ENCODE measurements around the gene RNF135.
"Not testable (repeated sequence)": the region's sequence is repeated elsewhere in the genome, so short reads cannot be mapped to it uniquely, and the experiment has no call there.

The RNF135 gene, protein sequence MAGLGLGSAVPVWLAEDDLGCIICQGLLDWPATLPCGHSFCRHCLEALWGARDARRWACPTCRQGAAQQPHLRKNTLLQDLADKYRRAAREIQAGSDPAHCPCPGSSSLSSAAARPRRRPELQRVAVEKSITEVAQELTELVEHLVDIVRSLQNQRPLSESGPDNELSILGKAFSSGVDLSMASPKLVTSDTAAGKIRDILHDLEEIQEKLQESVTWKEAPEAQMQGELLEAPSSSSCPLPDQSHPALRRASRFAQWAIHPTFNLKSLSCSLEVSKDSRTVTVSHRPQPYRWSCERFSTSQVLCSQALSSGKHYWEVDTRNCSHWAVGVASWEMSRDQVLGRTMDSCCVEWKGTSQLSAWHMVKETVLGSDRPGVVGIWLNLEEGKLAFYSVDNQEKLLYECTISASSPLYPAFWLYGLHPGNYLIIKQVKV
- 7.1 to 7.8 (median 7.3) reads per million in 3 experiments for total RNA-seq

DNA sequence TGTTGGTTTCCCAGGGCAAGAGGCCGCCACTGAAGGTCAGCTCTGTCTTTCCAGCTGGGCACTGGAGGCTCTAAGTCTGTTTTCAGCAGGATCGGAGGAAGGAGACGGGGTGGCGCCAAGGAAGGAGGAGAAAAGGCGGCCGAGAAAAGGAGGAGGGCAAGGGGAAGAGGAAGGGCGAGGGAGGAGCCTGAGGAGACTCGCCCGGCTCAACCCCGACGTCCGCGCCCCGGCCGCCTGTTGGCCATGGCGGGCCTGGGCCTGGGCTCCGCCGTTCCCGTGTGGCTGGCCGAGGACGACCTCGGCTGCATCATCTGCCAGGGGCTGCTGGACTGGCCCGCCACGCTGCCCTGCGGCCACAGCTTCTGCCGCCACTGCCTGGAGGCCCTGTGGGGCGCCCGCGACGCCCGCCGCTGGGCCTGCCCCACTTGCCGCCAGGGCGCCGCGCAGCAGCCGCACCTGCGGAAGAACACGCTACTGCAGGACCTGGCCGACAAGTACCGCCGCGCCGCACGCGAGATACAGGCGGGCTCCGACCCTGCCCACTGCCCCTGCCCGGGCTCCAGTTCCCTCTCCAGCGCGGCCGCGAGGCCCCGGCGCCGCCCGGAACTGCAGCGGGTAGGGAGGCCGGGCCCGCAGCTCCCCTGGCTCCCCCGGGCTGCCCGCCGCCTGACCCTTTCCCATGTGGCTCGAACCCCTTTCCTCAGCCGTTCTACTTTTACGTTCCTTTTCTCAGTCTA, at the start of gene RNF135:
RNF135 (plus strand) TSS at position 209 of the 737 bp plus-strand sequence; CDS start at position 244, 35 bp downstream.
- peak; percentile 43 for DNase-seq

DNA sequence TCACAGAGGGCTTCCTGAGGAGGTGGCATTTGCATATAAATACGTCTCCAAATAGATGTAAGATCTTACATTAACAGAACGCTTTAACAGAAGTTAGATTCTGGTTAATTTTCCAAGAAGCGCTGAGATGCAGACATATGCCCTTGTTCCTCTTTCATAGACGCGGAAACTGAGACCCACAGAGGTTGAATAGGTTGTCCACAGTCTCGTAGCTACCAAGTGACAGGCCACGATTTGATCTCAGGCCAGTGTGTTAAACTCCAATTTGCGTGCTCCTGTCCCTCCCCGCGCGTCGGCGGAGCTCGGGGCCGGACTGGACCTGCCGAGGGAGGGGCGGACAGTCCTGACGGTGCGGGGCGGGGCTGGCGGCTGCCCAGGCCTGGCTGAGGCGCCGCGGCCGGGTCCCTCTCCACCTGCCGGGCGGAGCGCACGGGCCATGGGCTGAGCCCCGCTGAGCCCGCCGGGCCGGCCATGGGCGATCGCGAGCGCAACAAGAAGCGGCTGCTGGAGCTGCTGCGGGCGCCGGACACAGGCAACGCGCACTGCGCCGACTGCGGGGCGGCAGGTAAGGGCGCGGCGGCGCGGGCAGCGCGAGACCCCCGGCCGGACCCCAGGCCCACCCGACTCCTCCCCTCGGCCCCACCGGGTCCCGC, 49.2 kb upstream of the RNF135 start, which contains the start of gene ADAP2:
ADAP2 (plus strand) TSS at position 402 of the 653 bp plus-strand sequence; CDS start at position 472, 70 bp downstream.
- DNase-seq = no peak

DNA sequence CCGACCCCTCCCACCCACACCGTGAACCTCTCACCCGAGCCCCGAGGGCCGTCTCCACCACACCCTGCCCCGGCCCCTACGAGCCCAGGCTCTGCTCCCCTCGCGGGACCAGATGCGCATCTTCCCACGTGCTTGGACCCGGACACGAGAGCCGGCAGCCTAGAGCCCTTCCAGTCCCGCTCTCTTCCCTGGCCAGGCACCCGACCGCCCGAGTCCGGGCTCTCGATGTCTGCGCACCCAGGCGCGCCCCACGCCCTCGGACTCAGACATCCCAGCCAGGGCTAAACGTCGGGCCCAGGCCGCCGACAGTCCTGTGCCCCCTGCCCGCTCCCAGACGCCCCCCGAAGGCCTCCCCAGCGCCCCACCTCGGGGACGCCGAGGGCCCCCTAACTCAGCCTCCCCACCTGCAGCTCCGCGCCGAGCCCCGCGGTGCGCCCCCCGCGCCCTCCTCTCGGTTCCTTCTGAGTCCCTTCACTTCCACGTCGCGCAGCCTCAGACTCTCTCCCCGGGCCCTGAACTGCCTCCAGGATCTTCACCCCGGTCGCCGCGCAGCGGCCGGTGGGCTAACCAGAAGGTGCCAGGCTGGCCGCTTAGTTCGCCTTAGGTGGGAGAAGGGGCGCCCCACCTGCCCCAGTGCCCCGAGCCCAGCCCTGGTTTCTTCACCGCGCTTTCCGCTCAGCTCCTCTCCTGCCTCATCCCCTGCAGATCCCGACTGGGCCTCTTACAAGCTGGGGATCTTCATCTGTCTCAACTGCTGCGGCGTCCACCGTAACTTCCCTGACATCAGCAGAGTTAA, 48.4 kb upstream of the RNF135 start:
- no peak for DNase-seq

DNA sequence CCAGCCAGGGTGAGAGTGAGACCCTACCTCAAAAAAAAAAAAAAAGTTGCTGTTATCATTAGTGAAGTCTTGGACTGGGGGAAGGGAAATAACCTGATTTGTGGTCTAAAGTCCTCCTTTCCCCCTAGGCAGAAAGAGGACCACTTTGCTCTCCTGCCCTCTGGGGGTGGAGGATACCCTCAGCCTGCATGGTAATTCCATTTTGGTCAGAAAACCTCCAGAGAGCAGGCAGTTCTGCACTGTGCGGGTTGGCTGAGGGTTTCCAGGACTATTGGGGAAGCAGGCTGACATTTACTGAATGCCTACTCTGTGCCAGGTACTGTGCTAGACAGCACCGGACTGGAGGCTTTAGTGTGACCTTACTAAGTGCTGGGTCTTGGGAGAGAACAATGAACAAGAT, 46.5 kb upstream of the RNF135 start:
- DNase-seq = no peak

DNA sequence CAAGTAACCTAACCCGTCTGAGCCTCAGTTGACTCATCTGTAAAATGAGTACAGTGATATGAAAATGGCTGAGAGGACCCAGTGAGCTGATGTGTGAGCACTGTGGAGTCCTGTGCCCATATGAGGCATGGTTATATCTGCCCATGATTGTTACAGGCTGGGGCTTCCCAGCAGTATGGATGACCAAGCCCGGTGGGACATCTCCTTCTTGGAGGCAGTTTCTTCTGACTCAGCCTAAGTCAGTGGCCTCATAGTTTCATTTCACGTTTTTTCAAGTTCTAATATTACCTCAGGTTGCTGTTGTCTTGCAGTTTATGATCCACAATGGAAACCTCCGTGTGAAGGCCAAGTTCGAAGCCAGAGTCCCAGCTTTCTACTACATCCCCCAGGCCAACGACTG, 44.3 kb upstream of the RNF135 start:
- no peak for DNase-seq

DNA sequence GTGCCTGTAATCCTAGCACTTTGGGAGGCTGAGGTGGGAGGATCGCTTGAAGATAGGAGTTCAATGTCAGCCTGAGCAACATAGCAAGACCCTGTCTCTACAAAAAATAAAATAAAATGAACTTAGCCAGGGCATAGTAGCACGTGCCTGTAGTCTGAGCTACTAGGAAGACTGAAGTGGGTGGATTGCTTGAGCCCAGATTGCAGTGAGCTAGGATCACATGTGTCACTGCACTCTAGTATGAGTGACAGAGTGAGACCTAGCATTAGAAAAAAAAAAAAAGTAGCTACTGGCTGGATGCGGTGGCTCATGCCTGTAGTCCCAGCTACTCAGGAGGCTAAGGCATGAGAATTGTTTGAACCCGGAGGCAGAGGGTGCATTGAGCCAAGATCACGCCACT, 43.1 kb upstream of the RNF135 start:
- DNase-seq = no peak

DNA sequence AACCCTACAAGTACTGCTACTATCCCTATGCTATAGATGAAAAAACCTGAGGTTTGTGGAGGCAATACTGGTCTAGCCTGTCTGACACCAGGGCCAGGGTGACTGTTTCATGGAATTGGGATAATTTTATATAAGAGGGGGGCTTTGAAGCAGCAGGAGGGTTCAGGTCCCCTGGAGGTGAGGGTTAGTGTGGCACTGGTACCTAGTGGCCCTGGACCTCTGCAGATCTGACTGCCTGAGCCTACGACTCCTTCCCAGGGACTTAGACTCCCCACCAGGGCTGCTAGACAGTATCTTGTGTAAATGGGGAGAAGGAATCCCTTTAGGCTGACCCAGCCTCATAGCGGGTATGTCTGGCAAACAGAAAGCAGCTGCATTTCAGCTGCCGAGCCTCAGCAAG, 42.3 kb upstream of the RNF135 start:
- no peak for DNase-seq

DNA sequence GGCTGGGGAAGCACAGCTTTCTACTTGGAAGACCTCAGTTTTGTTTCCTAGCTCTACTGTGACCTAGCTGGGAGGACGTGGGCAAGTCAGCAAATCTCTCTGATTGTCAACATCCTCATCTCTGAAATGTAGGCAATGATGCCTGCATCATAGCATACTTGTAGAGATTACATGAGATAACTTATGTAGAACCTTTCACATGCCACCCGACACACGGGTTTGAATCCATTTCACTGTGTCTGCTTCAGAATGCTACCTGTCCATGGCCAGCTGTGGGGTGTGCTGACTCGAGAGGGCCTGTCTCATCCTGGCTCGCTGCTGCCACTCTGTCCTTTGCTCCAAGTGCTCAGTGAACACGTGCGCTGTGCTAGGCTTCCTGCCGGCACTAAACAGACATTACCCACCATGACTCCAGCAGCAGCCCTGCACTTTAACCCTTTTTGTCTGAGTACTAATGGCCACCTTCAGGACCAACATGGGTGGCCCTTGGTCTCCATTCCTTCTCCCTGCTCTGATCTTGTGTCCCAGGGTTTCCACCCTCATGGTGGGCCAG, 41.7 kb upstream of the RNF135 start:
- no peak for DNase-seq

DNA sequence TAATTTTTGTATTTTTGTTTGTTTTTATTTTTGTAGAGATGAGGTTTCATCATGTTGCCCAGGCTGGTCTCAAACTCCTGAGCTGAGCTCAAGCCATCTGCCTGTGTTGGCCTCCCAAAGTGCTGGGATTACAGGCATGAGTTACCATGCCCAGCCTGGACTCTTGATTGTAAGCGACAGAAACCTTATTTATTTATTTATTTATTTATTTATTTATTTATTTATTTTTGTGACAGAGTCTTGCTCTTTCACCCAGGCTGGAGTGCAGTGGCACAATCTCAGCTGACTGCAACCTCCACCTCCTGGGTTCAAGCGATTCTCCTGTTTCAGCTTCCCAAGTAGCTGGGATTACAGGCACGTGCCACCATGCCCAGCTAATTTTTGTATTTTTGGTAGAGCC, 41.0 kb upstream of the RNF135 start:
- DNase-seq = not testable (repeated sequence)

DNA sequence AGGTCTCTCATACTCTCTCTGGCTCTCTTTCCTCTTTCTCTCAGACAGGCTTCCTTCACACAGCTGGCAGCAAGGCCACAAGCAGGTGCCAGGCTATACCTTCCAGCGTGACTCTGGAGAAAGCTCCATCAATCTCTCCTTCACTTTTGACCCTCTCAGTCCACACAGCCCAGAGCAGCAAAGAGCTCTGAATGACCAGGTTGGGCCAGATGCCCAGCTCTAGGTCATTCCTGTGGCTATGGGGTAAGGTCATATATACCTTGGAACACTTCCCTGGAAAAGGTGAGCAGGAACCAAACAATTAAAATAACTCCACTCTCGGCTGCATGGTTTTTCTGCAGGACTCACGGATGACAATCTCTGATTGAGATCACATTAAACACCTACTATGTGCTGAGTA, 40.3 kb upstream of the RNF135 start:
- no peak for DNase-seq

DNA sequence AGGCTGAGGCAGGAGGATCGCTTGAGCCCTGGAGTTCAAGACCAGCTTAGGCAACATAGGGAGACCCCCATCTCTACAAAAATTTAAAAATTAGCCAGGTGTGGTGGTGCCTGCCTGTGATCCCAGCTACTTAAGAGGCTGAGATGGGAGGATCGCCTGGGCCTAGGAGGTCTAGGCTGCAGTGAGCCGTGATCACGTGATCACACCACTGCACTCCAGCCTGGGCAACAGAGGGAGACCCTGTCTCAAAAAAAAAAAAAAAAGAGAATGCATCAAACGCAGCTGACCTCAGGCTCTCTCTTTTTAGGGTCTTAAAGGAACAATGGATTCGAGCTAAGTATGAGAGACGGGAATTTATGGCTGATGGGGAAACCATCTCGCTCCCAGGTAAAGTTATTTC, 39.3 kb upstream of the RNF135 start:
- not testable (repeated sequence) for DNase-seq

DNA sequence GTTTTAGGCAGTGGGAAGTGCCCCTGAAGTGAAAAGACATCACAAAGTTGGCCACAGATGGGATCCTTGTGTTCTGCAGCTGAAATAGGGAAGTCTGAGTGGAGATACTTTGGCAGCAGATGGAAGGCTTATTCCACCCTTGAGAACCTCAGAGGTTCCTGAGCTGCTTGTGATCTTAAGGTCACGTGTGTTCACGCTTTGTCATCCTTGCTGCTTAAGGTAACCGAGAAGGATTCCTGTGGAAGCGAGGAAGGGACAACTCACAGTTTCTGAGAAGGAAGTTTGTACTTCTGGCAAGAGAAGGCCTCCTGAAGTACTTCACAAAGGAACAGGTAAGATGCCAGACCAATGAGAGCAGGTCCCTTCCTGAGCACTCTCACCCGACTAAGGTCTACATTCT, 36.9 kb upstream of the RNF135 start:
- DNase-seq = no peak

DNA sequence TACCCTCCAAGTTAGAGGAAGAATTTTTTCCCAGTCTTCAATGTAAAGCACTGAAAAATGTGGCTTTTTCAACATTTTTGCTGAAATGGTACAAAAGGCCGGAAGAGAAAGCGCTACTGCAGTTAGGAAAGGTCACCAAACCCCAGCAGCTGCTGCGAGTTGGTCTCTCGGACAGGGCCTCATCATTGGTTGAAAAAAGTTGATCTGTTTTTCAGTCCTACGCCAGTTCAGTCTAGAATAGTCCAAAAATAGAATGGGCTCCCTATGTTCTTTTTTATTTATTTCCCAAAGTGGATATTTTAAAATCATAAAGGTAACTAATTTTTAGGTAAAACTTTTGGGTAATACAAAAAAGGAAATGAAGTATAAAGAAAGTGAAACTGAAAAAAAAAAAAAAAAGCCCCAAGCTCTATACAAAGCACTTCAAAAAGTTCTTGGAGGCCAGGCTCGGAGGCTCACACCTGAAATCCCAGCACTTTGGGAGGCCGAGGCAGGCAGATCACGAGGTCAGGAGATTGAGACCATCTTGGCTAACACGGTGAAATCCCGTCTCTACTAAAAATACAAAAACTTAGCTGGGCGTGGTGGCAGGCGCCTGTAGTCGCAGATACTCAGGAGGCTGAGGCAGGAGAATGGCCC, 31.7 kb upstream of the RNF135 start:
- DNase-seq = no peak

DNA sequence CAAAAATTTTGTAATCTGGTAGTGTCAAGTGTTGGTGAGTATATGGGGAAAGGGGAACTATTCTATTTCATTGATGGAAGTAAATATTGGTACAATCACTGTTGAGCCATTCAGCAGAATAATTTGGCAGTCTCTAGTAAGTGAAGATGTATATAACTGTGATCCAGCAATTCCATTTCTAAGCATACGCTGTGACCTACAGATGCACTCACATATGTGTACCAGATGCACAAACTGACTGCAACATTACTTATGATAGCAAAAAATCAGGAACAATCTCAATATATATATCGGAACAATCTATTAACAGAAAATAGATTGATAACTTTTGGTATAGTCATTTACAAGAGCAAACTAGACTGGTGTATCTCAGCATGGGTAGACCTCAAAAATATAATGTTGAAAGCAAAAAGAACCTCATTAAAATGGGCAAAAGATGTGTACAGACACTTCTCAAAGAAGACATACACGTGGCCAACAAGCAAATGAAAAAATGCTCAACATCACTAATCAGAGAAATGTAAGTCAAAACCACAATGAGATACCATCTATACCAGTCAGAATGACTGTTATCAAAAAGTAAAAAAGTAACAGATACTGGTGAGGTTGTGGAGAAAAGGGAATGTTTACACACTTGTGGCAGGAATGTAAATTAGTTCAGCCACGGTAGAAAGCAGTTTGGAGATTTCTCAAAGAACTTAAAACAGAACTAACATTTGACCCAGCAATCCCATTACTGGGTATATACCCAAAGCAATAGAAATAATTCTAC, 28.3 kb upstream of the RNF135 start:
- no peak for DNase-seq

DNA sequence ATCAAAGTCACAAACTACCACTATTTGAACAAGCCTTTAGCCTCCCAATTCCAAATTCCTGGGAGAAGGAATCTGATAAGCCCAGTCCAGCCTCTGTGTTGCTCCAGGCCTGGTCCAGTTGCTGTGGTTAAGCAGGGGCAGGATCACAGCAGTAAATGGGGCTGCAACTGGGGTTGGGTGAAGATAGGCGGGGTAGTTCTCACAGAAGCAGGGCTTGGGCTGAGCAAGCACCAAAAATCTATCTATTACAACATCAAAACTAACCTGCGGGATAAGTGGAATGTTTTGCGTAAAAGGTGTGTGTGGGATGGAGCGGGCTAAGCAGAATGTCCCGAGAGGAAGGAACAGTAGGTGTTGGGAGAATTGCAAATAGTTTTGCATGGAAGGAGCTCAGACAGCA, 23.0 kb upstream of the RNF135 start:
- no peak for DNase-seq

DNA sequence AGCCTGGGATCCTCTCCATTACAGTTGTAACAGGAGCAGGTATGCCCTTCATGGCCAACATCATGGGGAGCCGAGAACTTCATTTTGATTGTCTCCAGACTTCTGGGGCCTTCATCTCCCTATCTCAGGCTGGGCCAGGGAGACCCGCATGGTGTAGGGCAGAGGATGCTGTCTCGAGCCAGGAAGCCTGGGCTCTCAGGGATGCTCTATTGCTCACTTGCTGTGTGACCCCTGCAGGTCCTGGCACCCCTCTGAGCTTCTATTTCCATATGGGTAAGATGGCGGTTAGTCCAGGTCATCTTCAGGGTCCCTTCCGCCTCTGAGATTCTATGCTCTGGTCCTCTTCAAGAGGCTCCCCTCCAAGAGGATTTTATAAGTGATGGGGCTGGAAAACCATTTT, 20.6 kb upstream of the RNF135 start:
- no peak for DNase-seq

DNA sequence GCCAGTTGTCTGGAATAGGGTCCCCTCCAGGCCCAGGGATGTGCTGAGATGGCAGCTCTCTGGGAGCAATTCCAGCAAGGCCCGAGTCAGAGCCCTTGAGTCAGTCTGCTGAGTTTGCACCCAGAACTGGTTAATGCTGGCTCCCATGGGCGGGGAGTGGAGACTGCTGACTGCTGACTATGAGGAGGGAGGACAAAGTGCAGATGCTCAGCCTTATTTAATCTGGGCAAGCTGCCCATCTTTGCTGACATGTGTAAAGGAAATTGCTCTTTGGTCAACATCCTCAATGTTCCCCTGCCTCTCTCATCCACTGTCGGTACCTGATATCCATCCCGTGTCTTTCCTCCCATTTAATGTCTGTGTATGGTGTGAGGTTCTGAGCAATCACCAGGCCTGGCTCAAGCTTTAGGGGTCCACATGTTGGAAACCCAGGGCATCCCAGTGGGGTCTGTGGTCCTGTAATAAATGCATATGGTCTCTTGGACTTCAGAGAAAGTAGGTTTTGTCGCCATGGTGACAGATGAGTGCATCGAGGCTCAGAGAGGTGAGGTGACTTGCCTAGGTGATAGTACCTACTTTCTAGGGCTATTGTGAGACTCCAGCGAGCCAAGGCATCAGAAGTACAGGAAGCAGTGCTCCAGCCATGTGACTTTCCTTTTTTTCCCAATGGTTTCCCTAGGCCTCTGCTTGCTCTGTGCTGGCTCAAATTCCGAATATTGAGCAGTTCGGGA, 20.0 kb upstream of the RNF135 start:
- no peak for DNase-seq

DNA sequence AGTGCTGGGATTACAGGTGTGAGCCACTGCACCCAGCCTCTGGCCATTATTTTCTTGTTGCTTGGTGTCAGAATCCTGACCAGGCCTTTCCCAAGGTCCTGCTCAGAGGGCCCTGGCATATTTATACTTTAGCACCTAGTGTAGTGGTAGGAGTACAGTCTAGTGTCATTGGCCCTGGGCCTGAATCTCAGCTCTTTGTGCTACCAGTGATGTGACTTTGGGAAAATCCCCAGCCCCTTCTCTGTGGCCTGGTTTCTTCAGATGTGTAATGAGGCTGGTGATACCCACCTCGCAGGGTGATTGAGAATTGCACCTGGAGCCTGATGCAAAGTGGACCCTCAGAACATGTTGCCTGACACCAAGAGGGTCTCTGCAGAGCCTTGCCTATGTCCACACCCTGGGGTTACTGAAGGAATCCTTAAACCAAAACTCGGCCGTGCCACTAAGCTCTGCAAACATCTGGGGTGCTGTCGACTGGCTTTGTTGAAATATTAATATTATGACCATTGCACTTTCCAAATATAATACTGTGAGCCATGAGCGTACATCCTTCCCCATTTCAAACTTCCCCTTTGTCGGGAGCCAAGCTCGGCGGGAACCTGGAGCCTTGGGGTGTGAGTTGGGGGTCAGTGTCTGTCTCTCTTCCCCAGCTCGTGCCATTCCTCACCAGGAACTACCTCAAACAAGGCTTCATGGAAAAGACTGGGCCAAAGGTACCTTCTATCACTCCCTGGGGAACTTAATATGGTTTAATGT, 18.0 kb upstream of the RNF135 start:
- no peak for DNase-seq

DNA sequence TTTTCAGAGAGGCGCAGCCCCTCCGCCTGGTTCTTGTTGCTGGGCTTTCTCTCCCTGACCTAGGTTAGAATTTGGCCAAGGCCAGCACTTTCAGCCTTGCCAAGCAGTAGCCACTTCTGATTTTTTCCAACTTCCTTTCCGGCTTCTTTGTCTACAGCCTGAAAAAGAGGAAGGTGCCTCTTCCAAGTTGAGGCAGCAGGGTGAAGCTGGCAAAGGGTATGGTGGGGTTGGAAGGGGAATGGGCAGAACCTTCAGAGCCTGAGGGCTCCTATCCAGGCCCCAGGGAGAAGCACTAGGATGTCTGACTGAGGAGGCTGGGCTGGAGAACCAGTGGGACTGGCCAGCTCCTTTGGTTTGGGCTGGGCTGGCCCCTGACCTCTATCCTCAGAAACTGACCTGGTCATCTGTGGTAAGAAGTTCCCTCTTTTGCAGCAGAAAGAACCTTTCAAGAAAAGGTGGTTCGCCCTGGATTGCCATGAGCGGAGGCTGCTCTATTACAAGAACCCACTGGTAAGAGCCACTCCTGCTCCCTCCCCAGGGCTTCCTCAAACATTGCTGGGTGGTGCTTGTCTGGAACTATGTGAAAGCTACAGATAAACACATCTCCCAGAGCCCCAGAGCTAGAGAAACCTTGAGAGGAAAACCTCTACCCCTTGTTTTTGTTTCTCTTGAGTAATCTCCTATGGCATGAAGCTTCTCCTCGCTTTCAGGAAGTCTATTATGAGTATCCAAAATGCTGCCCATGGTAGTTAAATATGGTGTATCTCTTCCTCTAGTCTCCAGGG, 16.6 kb upstream of the RNF135 start:
- DNase-seq = no peak

Measured in central memory CD4-positive, alpha-beta T cell (primary cell).